C1 segment of cervical spinal cord (tissue), 14 donors: Measurements from ENCODE around the gene RNASE8.

ENCODE experiments used
- DNase-seq, 14 donors: peaks; one replicate each; lab custom pipeline; 2025; lab: John Stamatoyannopoulos, UW

The RNASE8 gene

DNA sequence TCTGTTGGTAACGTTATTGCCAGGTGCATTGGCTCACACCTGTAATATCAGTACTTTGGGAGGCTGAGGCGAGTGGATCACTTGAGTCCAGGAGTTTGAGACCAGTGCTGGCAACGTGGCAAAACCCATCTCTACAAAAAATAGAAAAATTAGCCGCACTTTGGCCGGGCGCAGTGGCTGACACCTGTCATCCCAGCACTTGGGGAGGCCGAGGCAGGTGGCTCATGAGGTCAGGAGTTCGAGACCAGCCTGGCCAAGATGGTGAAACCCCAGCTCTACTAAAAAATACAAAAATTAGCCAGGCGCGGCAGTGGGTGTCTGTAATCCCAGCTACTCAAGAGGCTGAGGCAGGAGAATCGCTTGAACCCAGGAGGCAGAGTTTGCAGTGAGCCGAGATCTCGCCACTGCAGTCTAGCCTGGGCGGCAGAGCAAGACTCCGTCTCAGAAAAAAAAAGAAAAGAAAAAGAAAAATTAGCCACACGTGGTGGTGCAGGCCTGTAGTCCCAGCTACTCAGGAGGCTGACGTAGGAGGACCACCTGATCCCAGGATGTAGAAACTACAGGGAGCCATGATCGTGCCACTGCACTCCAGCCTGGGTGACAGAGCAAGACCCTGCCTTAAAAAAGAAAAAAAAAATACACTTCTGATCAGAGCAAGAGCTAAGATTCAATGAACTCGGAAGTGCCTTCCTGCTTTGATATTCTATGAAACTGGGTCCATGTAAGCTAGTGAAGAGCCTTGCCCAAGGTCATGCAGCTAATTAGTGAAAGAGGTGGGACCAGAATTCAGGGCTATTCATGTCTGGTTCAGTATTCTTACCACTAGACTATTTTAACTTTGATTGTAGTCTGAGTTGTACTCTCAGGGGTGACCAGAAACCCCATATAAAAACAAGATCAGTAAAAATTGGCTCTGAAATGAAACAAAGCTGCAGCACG, 4.2 kb upstream of the RNASE8 start:
- no peak for DNase-seq

GRCh38 chr14:21054123-21054767, 3.4 kb upstream of the RNASE8 start:
- no peak for DNase-seq

DNA sequence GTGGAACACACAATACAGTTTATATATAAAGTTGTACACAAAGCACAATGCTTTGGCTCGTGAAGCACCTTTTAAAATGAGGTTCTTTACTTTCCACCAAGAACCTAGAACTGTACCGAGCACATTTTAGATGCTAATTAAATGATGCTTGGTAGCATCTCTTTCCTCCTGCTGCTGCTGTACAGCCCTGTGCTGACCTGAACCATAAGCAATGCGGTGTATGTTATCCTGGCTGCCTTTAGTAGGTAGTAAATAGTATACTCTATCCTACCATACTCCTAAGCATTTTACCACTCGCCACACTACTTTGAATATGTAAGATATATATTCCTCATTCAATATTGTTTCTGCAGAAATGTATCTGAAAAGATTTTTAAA, 2.9 kb upstream of the RNASE8 start:
- DNase-seq: no peak

- DNase-seq: no peak
Observed at GRCh38 chr14:21055432-21056117, 2.0 kb upstream of the RNASE8 start.

GRCh38 chr14:21056520-21057163, 980 bp upstream of the RNASE8 start:
- no peak for DNase-seq

- DNase-seq: no peak
Observed at GRCh38 chr14:21058903-21059302, 1.3 kb downstream of the RNASE8 start.

DNA sequence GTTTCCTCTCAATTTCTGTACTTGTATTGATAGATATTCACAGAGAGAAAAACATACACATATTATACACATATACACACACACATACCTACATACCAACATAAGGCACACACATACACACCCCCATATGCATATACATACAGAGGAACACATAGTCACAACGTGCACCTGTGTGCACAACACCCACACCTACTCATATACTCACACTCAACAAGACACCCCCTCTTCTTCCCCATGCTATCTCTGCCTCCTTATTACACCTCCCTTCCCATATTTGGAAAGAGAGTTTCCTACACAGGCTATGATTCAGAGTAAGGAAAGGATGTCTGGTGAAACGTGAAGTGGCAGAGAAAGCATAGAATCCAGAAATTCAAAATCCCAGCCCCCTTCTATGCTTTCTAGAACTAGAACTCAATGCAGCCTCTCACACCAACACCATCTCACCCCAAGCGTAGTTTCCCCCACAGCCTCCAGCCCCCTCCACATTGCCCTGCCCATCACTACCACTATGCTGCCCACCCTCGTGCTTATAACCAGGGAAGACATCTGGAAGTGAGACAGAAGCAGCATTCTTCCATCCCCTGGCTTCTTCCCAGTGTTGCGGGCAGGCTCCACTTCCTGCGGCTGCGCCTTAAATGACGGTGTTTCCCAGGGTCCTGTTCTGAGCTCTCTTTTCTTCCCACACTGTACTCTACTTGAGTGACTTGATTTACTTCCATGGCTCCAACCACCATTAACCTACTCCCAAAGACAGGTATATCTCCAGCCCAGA, 2.4 kb downstream of the RNASE8 start:
- peak in 1 of 14 donors; percentile 4 for DNase-seq

- no peak for DNase-seq
Observed at GRCh38 chr14:21060614-21061346, 3.2 kb downstream of the RNASE8 start.

DNA sequence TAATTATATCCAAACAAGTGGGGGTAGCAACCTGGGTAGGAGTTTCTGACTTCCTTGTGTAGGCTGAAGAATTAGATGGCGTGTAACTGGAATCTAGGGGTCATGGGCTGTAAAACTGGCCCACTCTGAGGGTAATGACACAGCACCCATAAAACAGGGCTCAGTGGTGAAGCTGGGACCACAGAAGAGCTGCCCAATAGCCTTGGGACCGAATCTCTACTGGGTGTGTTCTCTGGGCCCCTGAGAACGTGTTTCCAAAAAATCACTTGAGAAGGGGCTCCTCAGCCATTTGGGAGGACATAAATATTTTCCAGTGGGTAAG, 3.7 kb downstream of the RNASE8 start:
- no peak for DNase-seq

GRCh38 chr14:21063479-21063878, 5.9 kb downstream of the RNASE8 start:
- DNase-seq: no peak

DNA sequence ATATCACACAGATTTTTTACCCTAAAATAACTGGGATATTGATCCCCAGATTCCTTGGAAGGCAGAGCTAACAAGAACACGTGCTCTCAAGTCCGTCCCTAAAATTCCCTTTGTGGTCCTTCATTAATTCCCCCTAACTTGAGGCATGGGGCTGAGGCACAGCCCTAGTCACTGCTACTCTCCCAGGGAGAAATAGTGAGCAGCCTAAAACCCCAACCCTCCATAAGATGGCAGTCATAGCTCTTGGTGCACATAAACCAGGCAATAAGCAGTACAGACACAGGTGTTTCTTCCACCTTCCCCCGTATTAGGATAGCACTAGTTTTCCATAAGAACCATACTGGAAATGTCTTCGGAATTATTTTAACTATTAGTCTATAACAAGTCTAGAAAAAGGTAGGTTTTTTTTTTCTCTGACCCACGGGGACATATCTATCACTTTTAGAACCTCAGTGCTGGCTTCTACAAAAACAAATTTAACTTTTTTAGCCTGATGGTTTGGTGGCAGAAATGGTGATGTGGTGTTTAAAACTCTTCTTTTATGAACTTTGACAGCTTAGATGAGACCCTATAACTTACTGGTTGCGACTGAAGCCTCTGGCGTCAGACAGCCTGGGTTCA, 9.4 kb downstream of the RNASE8 start:
- no peak for DNase-seq

GRCh38 chr14:21068521-21069387, 11.1 kb downstream of the RNASE8 start:
- DNase-seq: peak in 12 of 14 donors; percentile 25 to 71 (median 50)

DNA sequence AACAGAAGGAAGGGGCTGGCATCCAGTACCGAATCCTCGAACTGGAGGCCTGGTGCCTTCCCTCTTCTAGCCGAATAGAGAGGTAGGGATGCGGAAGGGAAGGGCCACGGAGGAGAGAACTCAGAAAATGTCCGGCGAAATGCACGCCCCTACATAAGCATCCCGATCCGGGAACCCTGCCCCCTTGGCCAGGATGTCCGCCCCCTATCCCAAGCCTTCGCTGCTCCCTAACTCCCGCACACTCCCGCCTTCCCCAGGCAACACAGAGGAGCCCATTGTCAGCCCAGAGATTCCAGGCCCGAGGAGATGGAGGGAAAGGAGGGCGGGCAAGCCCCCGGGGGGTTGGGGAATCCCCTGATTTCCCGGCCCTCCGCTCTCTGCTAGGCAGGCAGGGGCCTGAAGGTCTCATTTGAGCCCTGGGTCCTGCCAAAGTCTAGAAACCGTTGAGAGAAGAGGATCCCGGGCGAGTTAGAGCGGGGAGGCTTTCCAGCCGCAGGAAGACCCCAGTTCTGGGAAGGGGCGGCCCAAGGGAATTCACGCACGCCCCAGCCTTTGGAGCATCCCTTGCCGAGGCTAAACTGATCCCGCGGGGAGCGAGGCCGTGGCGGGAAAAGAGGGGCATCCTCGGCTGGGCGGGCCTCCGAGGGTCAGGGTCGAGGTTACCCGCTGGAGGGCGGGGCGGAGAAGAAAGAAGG, 11.9 kb downstream of the RNASE8 start:
- DNase-seq: peak in 12 of 14 donors; percentile 52 to 84 (median 64)

DNA sequence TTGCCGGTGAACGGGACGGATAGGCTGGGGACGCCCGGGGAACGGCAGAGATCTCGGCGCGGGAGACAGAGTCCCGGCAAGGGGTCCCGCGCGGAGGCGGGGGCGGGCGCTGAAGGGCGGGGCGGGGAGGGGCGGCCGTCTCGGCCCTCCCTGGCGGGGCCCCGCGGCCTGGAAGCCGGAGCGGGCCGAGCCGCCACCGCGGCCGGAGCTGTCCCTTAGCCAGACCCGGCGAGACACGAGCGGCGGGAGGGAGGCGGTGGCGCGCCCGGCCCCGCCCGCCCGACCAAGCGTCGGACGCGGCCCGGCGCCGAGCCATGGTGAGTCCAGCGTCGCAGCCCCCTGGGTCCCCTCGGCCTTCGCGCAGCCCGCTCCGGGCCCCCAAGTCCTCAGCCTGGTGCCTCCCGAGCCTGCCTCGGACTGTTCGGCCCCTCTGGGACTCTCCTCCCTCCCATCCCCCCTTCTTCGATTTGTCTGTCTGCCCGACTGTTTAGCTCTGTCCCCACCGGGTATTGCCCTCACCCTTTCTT, 12.5 kb downstream of the RNASE8 start, which contains the start of gene ARHGEF40:
Gene ARHGEF40 (plus strand): TSS at position 222 of the 527 bp plus-strand sequence. CDS start 93 bp downstream, at position 315.
- DNase-seq: peak in 13 of 14 donors; percentile 61 to 85 (median 78)

GRCh38 chr14:21070610-21071224, 13.1 kb downstream of the RNASE8 start:
- DNase-seq: peak in 12 of 14 donors; percentile 39 to 78 (median 71)

DNA sequence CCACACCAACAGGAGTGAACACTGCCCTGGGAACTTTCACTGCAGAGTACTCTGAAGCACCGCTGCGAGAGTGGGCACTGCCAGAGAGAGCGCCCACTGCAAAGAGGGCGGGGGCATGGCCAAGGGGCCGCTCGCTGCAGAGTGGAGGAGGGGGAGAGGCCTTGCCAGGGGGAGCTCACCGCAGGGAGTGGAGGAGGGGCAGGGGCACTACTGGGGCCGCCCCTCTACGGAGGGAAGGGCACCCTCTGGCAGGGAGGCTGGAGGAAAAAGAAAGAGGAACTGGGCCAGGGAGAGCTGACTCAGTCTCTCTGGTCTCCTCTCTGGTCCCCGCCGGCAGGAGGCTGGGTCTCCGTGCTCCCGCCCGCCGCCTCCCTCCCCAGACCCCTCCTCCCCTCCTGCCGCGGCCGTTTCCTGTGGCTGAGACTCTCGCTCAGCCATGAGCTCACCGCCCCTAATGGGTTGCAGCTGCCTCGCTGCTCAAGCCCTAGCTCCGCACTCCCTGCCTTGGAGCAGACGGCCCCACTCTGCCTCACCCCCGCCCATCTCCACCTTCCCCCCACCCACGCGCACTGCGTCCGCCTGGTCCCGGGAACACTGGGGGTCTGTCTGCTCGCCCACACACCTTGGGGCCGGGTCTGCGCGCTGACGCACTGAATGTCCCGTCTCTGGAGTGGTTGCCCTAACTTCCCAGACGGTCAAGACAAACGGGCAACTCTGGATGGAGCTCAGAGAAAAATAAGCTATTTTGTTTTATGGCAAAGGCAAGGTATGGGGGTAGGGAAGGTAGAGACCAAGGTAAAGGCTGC, 13.8 kb downstream of the RNASE8 start:
- peak in 13 of 14 donors; percentile 44 to 88 (median 74) for DNase-seq
